ENCODE data around the gene DOK7.
"Not testable (repeated sequence)": the region's sequence is repeated elsewhere in the genome, so short reads cannot be mapped to it uniquely, and the experiment has no call there.

Gene DOK7

GRCh38 chr4:3502941-3503936 is 40.1 kb downstream of the DOK7 start:
- DNase-seq (ENCODE audit: low read depth, low spot score), result no peak

GRCh38 chr4:3505231-3505630 is 42.1 kb downstream of the DOK7 start:
- no peak for DNase-seq (ENCODE audit: low read depth, low spot score)

DNA sequence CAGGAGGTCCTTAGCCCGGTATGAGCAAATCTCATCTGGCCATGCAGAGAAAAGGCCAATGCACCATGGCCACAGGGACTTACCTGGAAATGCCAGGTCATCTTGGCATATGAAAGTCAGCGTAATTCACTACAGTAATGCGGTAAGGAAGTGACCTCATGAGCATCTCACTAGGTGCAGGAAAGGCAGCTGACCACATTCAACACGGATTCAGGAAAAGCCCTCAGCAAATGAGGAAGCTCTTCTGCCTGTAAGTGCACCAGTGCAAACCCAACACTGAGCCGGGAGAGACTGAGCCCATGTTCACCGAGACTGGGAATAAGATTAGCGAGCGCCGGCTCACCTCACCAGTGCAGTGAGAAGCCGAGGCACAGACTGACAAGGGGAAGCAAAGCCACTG is 45.4 kb downstream of the DOK7 start:
- no peak for DNase-seq (ENCODE audit: low read depth, low spot score)

- no peak for DNase-seq (ENCODE audit: low read depth, low spot score)
Measured at GRCh38 chr4:3510481-3510880, 47.4 kb downstream of the DOK7 start.

DNA sequence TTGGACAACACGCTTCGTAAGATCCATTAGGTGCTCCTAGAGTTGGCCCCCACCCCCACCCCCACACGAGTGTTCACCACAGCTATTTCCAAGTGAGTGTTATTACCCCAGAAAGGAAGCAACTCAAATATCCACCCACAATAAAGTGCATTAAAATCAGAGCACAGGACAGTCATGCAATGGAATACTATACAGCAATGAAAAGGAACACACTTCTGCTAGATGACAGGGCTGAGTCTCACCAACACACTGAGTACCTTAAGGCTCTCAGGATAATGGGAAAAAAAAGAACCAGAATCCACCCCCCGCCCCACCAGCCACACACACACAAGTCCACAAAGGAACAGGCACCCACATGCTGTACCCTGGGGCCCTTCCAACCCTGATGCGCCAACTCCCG is 48.1 kb downstream of the DOK7 start:
- no peak for DNase-seq (ENCODE audit: low read depth, low spot score)

DNA sequence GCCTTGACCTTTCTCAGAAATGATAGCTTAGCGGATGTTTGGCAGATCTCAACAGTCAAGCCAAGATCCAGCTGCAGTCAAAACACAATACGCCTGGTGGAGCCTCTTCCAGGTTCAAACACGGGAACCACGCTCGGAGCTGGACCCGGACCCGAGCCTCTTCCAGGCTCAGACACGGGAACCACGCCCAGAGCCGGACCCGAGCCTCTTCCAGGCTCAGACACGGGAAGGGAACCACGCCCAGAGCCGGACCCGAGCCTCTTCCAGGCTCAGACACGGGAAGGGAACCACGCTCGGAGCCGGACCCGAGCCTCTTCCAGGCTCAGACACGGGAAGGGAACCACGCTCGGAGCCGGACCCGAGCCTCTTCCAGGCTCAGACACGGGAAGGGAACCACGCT is 48.5 kb downstream of the DOK7 start:
- not testable (repeated sequence) for DNase-seq (ENCODE audit: low read depth, low spot score)

DNA sequence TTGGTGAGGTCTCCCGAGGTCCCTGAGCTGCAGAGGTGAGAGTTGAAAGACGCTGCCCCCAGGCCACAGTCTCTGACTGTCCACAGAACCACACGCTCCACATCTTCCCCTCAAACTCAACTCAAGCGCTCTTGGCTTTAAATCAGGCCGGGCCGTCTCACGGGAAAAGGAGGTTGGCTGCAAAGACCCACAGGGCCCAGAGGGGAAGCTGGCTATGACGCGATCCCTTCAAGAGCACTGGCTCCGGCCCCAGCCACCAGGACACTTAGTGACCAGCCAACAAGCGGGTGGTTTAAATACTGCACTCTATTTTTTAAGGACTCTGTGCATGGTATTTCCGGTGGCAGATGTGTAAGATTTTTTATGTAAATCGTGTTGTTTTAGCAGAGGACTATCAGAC is 49.2 kb downstream of the DOK7 start:
- DNase-seq (ENCODE audit: low read depth, low spot score), result no peak

DNA sequence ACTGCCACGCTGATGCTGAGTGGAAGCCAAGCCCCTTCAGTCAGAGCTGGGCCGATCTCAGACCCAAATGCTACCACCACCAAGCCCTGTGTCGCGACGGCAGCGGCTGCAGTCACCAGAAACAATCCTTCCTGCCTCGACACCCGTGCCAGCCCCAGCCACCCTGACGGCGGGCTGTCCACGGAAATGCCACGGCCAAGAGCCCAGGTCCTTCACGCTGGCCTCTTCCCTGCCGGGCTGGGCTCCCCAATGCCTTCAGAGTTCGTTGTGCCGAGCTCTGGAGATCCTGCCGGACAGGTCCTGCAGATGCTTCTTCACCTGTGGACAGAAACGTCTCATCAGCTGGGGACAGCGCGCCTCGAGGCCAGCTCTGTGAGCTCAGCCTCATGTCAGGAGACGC is 49.6 kb downstream of the DOK7 start:
- no peak for DNase-seq (ENCODE audit: low read depth, low spot score)

GRCh38 chr4:3513807-3514206 is 50.7 kb downstream of the DOK7 start:
- no peak for DNase-seq (ENCODE audit: low read depth, low spot score)

DNA sequence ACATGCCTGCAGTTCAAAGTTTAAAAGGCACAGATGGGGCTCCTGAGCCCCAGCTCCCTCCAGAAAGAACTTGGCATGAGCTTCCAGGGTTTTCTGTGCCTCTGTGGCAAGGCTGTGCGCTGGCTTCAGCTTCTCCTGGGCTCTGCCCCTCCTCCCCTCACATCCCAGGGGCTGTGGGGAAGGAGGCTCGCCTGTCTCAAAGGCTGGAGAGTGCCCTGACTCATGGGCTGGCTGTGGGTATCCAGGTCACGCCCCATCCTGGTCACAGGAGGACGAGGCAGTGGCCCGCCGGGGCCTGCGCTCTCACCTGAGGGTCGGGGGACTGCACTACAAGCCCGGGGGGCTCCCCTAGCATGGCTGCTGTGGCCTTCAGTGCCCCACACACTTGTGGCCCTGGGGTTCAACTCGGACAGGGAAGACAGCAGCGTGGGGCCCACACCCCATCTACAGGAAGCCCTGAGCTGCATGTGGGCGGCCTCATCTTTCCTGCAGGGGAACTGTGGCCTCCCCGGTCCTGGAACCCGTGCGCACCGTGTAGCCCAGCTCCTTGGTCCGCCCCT is 51.2 kb downstream of the DOK7 start:
- no peak for DNase-seq (ENCODE audit: low read depth, low spot score)

GRCh38 chr4:3514806-3515501 is 51.8 kb downstream of the DOK7 start:
- no peak for DNase-seq (ENCODE audit: low read depth, low spot score)

DNA sequence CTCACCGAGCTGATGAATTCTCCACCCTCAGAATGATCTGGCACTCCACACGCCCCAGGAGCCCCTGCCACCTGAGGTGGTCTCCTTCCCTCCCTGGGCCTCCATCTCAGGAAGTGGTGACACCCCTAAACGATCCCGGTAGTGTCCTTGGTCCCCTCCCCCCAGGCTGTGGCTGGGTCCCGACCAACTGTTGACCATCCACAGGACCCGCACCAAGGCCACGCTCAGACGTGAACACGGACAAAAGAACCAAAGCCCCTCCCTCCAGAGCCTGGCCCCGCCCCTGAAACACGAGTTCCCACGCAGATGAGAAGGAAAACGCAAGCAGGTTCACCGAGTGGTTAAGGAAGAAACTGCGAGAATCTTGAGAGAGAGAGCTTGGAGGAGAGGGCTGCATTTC is 52.5 kb downstream of the DOK7 start:
- DNase-seq (ENCODE audit: low read depth, low spot score), result no peak

- DNase-seq (ENCODE audit: low read depth, low spot score), result no peak
Measured at GRCh38 chr4:3516061-3516835, 53.1 kb downstream of the DOK7 start.

GRCh38 chr4:3516836-3517730 is 54.0 kb downstream of the DOK7 start:
- DNase-seq (ENCODE audit: low read depth, low spot score), result no peak

GRCh38 chr4:3517731-3518510 is 54.8 kb downstream of the DOK7 start:
- no peak for DNase-seq (ENCODE audit: low read depth, low spot score)

DNA sequence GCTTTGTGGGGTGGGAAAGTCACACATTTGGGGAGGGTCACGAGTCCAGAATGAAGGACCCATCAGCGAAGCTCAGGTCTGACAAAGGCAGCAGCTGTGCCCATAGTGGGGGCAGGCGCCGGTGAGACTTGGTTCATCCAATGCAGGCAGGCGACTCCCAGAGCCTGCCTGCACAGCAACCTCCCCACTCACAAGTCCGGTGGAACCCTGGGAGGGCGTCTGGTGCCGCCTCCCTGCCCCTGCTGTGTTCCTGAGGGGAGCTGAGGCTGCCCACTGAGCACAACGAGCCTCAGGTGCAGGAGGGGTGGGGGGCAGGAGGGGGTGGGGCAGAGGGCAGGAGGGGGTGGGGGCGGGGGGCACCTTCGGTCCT is 55.4 kb downstream of the DOK7 start:
- DNase-seq (ENCODE audit: low read depth, low spot score), result no peak

GRCh38 chr4:3518941-3519340 is 55.8 kb downstream of the DOK7 start:
- no peak for DNase-seq (ENCODE audit: low read depth, low spot score)

GRCh38 chr4:3519468-3520264 is 56.6 kb downstream of the DOK7 start:
- no peak for DNase-seq (ENCODE audit: low read depth, low spot score)

GRCh38 chr4:3520276-3520675 is 57.2 kb downstream of the DOK7 start:
- no peak for DNase-seq (ENCODE audit: low read depth, low spot score)
